Stimulated activated CD4-positive, alpha-beta T cell treated with anti-CD3 and anti-CD28 coated beads, Interleukin-12 subunit alpha, Interleukin-12 subunit beta, amount 100 ng/mL, for 24 hours (primary cell): ENCODE measurements around the gene WFDC8.
A peak's percentile ranks its signal among the peaks of the same experiment; 100 is the strongest.
"Not testable (repeated sequence)": the region's sequence is repeated elsewhere in the genome, so short reads cannot be mapped to it uniquely, and the experiment has no call there.

Experiments
- DNase-seq, 2 experiments: peaks; one replicate each; pipeline ENCODE4 v3.0.0-alpha.2; 2020; ENCODE audit warnings: low read depth in 2 of 2

Gene WFDC8

GRCh38 chr20:45579184-45579583 lies at the start of gene WFDC8:
Gene WFDC8, minus strand, starts transcription at chr20:45579284. Its CDS starts 37 bp downstream, at chr20:45579247.
- DNase-seq = no peak

- DNase-seq = no peak
These were observed 47.5 kb upstream of the WFDC8 start for GRCh38 chr20:45626540-45626939.

- no peak for DNase-seq
These were observed 42.5 kb upstream of the WFDC8 start for GRCh38 chr20:45621593-45621992.

- no peak for DNase-seq
These were observed 38.5 kb upstream of the WFDC8 start for GRCh38 chr20:45617591-45617990.

- no peak for DNase-seq
These were observed 33.2 kb upstream of the WFDC8 start for GRCh38 chr20:45612314-45612713.

- DNase-seq = peak in 1 of 2 experiments; percentile 59
These were observed 32.0 kb upstream of the WFDC8 start for GRCh38 chr20:45611054-45611453.

GRCh38 chr20:45607810-45608209 lies 28.7 kb upstream of the WFDC8 start:
- no peak for DNase-seq

- no peak for DNase-seq
These were observed 16.2 kb upstream of the WFDC8 start for GRCh38 chr20:45595235-45595634.

- DNase-seq = no peak
These were observed 14.4 kb upstream of the WFDC8 start for GRCh38 chr20:45593498-45593897.

- peak in 1 of 2 experiments; percentile 4 for DNase-seq
These were observed 13.6 kb upstream of the WFDC8 start for GRCh38 chr20:45592574-45593189.

GRCh38 chr20:45589725-45590124 lies 10.6 kb upstream of the WFDC8 start:
- no peak for DNase-seq

- no peak for DNase-seq
These were observed 9.7 kb upstream of the WFDC8 start for GRCh38 chr20:45588800-45589199.

GRCh38 chr20:45585986-45586385 lies 6.9 kb upstream of the WFDC8 start:
- not testable (repeated sequence) for DNase-seq

GRCh38 chr20:45584294-45584693 lies 5.2 kb upstream of the WFDC8 start:
- DNase-seq = not testable (repeated sequence)

GRCh38 chr20:45583502-45583901 lies 4.4 kb upstream of the WFDC8 start:
- no peak for DNase-seq

GRCh38 chr20:45581702-45582101 lies 2.6 kb upstream of the WFDC8 start:
- DNase-seq = no peak

GRCh38 chr20:45578231-45578630 lies 853 bp downstream of the WFDC8 start:
- no peak for DNase-seq

GRCh38 chr20:45576995-45577394 lies 2.1 kb downstream of the WFDC8 start:
- no peak for DNase-seq

- no peak for DNase-seq
These were observed 3.2 kb downstream of the WFDC8 start for GRCh38 chr20:45575931-45576330.

GRCh38 chr20:45569650-45570049 lies 9.4 kb downstream of the WFDC8 start:
- DNase-seq = not testable (repeated sequence)

GRCh38 chr20:45564760-45565276 lies 14.3 kb downstream of the WFDC8 start:
- DNase-seq = no peak

GRCh38 chr20:45555198-45555597 lies 23.9 kb downstream of the WFDC8 start:
- DNase-seq = no peak

GRCh38 chr20:45552456-45552855 lies 26.6 kb downstream of the WFDC8 start:
- no peak for DNase-seq

- no peak for DNase-seq
These were observed 28.3 kb downstream of the WFDC8 start for GRCh38 chr20:45550765-45551164.
